T-helper 17 cell (primary cell): ENCODE measurements around the gene PIGX. TPM values are rescaled to one million over a fixed set of nuclear protein-coding genes. Genes with fewer than 3 reads are reported as not detected.
"Not testable (repeated sequence)": the region's sequence is repeated elsewhere in the genome, so short reads cannot be mapped to it uniquely, and the experiment has no call there.

ENCODE experiments used
- ATAC-seq: fragments of 150-1000 bp; cut with Tn5 transposase; 2 replicates; pipeline ENCODE4 v1.10.0; 2021; ENCODE audit warnings: mild to moderate bottlenecking, moderate library complexity
- DNase-seq, 3 donors: peaks; one replicate each; pipeline versions ENCODE4 v3.0.0 to v3.0.0-alpha.2; 2020 to 2021
- H3K9me3 ChIP-seq: one replicate; pipeline ENCODE4 v1.7.0; 2013; ENCODE audit warnings: low read length, mild to moderate bottlenecking; ENCODE audit not compliant: control insufficient read depth, poor library complexity, severe bottlenecking
- H3K27ac Mint-ChIP-seq: one replicate; pipeline ENCODE4 v1.8.0; 2022; ENCODE audit warnings: mild to moderate bottlenecking, moderate library complexity, mixed read lengths
- H3K27me3 Mint-ChIP-seq: one replicate; pipeline ENCODE4 v1.8.0; 2022; ENCODE audit warnings: mixed read lengths
- H3K36me3 Mint-ChIP-seq: one replicate; pipeline ENCODE4 v1.8.0; 2022; ENCODE audit warnings: low read depth, mixed read lengths
- H3K4me1 Mint-ChIP-seq: one replicate; pipeline ENCODE4 v1.8.0; 2022; ENCODE audit warnings: mild to moderate bottlenecking, mixed read lengths
- H3K4me3 Mint-ChIP-seq: one replicate; pipeline ENCODE4 v1.8.0; 2022; ENCODE audit warnings: mild to moderate bottlenecking, moderate library complexity, mixed read lengths
- total RNA-seq, 4 donors: library from RNA in 2 of 4; stranded (reverse) in 2 of 4; gene quantifications; one replicate each; pipeline ENCODE4 v1.2.3 and lab custom pipeline; 2022 to 2026

The PIGX gene
- total RNA-seq, 2 donors from 2014 or later: 18.0 to 19.7 TPM

- not testable (repeated sequence) for H3K36me3 Mint-ChIP-seq, ATAC-seq, H3K4me1 Mint-ChIP-seq, H3K27me3 Mint-ChIP-seq, H3K9me3 ChIP-seq, H3K27ac Mint-ChIP-seq, H3K4me3 Mint-ChIP-seq, DNase-seq
Measured at GRCh38 chr3:196717162-196717561, 5.0 kb downstream of the PIGX start.

DNA sequence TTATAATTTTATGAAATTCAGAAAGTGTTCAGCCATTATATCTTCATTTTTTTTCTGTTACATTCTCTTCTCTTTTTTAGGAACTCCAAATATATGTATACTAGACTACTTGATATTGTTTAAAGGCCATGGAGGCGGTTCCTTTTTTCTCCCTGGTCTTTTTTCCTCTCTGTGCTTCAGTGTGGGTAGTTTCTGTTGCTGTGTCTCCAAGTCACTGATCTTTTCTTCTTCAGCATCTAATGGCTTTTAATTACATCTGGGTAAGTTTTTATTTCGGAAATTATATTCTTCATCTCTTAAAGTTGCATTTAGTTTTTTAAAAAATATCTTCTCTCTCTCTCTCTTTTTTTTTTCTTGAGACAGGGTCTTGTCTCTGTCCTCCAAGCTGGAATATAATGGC is 8.9 kb downstream of the PIGX start:
- no peaks in the 10 kb centered on the region for H3K27me3 Mint-ChIP-seq
- no peaks in the 10 kb centered on the region for H3K9me3 ChIP-seq
- H3K4me1 Mint-ChIP-seq: peaks cover 6% of the 10 kb centered on the region
- H3K27ac Mint-ChIP-seq: no peak overlapping the region
- peaks cover 4% of the 10 kb centered on the region for H3K36me3 Mint-ChIP-seq
- ATAC-seq (no peak), DNase-seq (no peak)
- no peak overlapping the region for H3K4me3 Mint-ChIP-seq

DNA sequence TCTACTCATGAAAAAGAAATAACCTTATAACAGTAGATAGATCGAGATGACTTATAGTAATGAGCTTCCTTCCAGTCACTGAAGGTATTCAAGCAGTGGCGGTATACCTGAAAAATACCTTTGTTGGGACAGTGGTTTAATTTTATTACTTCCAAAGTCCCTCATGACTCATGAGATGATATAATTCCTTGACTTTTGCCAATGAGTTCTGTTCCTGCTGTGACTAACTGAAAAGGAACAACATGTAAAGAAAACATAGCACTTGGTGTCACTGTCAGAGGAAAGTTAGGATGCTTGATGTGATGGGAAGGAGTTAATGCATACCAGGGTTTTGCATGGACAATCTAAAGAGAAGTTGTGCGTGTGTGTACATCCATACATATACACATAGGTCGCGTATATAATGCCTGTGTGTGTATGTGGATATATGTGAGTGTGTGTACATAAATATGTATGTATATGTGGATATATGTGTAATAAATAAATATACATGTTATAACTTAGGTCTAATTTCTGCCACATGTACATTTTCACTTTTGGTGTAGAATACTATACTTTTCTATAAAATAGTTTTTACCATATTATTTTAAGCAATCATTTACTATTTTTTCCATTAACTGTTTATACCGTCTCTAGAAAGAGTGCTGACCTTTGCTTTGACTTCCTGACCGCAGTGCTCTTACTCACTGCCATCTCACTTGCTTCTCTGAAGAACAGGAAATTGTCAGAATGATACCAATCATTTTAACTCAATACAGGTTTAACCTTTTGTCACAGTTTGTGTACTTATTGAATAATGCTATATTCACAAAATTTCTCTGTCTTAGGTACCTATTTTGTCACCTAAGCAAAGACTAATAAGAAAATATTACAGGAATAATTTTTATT is 14.9 kb downstream of the PIGX start:
- Mint-ChIP-seq H3K36me3 (peaks cover 2% of the 10 kb centered on the region), H3K4me3 (no peak overlapping the region), H3K4me1 (peaks cover 11% of the 10 kb centered on the region), H3K27ac (peak overlapping the region; percentile 53), H3K27me3 (no peaks in the 10 kb centered on the region)
- peak; percentile 82 for ATAC-seq
- DNase-seq: no peak
- no peaks in the 10 kb centered on the region for H3K9me3 ChIP-seq

DNA sequence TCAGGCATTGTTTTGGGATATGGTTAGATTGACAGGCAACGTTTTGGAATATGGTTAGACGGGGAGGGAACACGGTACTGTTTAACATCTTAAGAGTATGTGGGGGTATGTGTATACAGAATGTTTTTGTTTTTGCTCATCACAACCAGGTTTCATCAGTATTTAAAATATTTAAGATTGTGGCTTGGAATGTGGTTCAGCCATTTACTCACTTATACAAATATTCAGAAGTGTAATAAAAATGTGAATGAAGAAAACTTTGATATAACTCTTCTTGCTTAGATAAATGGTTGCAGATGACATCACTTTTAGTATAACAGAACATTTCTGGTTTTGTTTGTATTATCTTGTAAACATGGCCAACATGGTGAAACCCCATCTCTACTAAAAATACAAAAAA is 23.6 kb downstream of the PIGX start:
- H3K4me3 Mint-ChIP-seq: no peak overlapping the region
- H3K36me3 Mint-ChIP-seq: peaks cover 3% of the 10 kb centered on the region
- DNase-seq (no peak), ATAC-seq (no peak)
- H3K27ac Mint-ChIP-seq: no peak overlapping the region
- H3K9me3 ChIP-seq: no peaks in the 10 kb centered on the region
- peaks cover 13% of the 10 kb centered on the region for H3K4me1 Mint-ChIP-seq
- H3K27me3 Mint-ChIP-seq: no peaks in the 10 kb centered on the region

DNA sequence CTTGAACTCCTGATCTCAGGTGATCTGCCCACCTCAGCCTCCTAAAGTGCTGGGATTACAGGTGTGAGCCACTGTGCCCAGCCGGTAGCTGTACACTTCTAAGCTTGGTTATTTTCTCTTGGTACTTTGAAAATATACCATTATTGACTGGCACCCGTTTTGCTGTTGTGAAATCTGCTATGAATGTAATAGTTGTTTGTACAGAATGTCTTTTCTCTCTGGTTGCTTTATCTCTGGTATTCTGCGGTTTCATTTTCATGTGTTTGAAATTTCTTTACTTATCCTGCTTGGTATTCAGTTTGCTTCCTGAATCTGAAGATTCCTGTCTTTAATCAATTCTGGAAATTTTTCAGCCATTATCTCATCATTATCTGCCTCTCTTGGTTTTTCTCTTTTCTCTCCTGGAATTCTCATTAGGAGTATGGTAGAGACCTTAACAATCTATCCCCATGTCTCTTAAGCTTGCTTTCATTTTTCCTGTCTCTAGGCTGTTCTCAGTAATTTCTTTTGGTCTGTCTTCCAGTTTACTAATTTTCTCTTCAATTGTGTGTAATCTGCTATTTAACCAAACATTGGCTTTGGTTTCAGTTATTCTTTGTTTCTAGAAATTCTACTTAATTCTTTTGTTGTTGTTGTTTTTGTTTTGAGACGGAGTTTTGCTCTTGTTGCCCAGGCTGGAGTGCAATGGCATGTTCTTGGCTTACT is 24.6 kb downstream of the PIGX start:
- Mint-ChIP-seq H3K27me3 (no peaks in the 10 kb centered on the region), H3K36me3 (peaks cover 3% of the 10 kb centered on the region), H3K4me3 (no peak overlapping the region), H3K27ac (peak overlapping the region; percentile 64), H3K4me1 (peaks cover 21% of the 10 kb centered on the region)
- DNase-seq (no peak), ATAC-seq (no peak)
- H3K9me3 ChIP-seq: no peaks in the 10 kb centered on the region

- Mint-ChIP-seq H3K27me3 (no peaks in the 10 kb centered on the region), H3K4me1 (peaks cover 21% of the 10 kb centered on the region), H3K27ac (peak overlapping the region; percentile 64), H3K36me3 (peaks cover 3% of the 10 kb centered on the region), H3K4me3 (no peak overlapping the region)
- H3K9me3 ChIP-seq: no peaks in the 10 kb centered on the region
- ATAC-seq: no peak
- DNase-seq: no peak
Measured at GRCh38 chr3:196737655-196738054, 25.5 kb downstream of the PIGX start.

DNA sequence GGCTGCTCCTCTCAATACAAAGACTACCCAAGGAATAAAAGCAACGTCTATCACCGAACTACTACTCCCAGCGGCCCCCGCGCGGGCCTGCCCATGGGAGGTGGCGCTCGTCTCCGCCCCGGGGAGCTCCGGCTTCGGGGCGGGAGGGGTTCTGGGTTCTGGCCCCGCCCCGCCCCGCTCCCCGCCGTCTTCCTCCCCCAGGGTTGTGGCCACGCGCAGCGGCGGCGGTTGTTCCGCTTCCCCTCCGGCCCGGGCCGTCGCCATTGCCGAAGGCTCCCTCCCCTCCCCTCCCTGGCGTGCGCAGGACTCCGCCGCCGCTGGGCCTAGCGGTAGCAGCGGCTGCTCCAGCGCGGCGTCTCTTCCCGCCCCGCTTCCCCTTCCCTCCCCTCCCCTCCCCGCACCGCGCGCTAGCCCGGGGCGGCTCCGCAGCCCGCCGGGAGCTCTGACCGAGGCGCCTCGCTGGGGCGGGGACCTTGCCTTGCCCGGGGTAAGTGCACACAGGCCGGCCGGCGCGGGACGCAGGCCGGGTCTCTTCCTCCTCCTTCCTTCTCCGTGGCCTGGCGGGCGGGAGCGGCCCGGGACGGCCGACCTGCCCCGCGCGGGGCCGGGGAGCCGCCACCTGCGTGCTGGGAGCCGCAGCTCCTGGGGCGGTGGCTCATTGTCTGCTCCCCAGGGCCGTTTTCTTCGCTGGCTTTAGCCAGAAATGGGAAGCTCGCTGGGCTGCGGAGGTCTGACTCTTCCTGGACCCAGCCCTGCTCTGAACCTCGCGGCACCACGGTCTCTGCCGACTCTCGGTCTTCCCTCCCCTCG is 27.7 kb downstream of the PIGX start, which contains the start of gene PAK2:
Gene PAK2 (plus strand): TSS at position 187 of the 810 bp plus-strand sequence. CDS start 42,790 bp downstream, outside the sequence.
- ATAC-seq (peak; percentile 89), DNase-seq (peak; percentile 87 to 93 (median 91))
- H3K36me3 Mint-ChIP-seq: peaks cover 3% of the 10 kb centered on the region
- peak within 1 kb of the TSS; percentile 99 for H3K27ac Mint-ChIP-seq
- no peaks in the 10 kb centered on the region for H3K9me3 ChIP-seq
- no peaks in the 10 kb centered on the region for H3K27me3 Mint-ChIP-seq
- H3K4me1 Mint-ChIP-seq: peaks cover 25% of the 10 kb centered on the region
- peak within 1 kb of the TSS; percentile 99 for H3K4me3 Mint-ChIP-seq

DNA sequence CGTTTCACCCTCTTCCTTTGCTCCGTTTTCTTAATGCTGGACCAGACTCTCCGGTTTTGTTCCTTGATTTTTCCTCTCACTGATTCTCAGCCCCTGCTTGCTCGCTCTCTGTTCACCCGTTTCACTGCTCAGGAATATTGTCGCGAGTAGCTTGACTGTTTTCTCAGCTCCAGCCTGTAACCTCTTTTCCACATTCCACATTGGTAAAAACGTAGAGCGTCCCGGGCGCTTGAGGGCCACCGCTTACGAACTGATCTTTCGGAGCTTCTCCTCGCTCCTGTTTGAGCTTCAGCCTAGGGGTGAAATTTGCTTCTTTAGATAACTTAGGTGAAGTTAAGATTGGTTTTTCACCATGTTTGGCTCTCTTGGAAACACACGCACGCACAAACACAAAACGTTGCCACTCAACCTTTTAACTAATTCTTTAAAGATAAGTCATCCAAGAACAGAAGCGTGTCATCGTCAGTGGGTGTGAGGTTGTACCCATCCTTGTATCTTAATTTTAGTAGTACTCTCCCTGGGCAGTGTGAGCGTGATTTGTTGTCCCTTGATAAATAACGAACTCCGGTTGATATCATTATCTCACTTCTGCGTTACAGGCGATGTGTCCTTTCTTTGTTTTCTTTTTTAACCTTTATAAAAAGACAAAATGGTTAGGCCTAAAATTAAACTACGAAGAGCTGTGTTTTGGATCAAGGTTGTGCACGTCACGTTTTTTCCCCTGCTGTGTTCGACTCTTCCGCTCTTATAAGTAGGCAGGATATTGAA is 28.5 kb downstream of the PIGX start:
- H3K4me3 Mint-ChIP-seq: peak overlapping the region; percentile 99
- peak in 1 of 3 donors; percentile 9 for DNase-seq
- peak overlapping the region; percentile 99 for H3K27ac Mint-ChIP-seq
- peak; percentile 46 for ATAC-seq
- peaks cover 25% of the 10 kb centered on the region for H3K4me1 Mint-ChIP-seq
- H3K36me3 Mint-ChIP-seq: peaks cover 3% of the 10 kb centered on the region
- H3K27me3 Mint-ChIP-seq: no peaks in the 10 kb centered on the region
- H3K9me3 ChIP-seq: no peaks in the 10 kb centered on the region

- H3K27ac Mint-ChIP-seq: peak overlapping the region; percentile 99
Measured at GRCh38 chr3:196741249-196741889, 29.2 kb downstream of the PIGX start.

DNA sequence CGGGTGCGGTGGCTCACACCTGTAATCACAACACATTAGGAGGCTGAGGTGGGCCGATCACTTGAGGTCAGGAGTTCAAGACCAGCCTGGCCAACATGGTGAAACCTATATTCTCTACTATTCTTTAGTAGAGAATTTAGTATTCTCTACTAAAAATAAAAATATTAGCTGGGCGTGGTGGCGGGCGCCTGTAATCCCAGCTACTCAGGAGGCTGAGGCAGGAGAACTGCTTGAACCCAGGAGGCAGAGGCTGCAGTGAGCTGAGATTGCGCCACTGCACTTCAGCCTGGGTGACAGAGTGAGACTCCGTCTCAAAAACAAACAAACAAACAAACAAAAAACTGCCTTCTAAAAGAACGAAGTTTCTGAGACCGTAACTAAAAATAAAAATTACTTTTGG is 31.4 kb downstream of the PIGX start:
- not testable (repeated sequence) for ATAC-seq, DNase-seq, H3K36me3 Mint-ChIP-seq, H3K27me3 Mint-ChIP-seq, H3K9me3 ChIP-seq
- H3K4me3 Mint-ChIP-seq: peak overlapping the region; percentile 73
- peak overlapping the region; percentile 99 for H3K27ac Mint-ChIP-seq
- H3K4me1 Mint-ChIP-seq: peaks cover 31% of the 10 kb centered on the region

More at GRCh38 chr3:196741249-196741889, 29.2 kb downstream of the PIGX start:
- H3K4me1 Mint-ChIP-seq: peaks cover 28% of the 10 kb centered on the region
- peaks cover 3% of the 10 kb centered on the region for H3K36me3 Mint-ChIP-seq
- peak overlapping the region; percentile 99 for H3K4me3 Mint-ChIP-seq
- H3K9me3 ChIP-seq: no peaks in the 10 kb centered on the region
- DNase-seq (no peak), ATAC-seq (no peak)
- H3K27me3 Mint-ChIP-seq: no peaks in the 10 kb centered on the region

DNA sequence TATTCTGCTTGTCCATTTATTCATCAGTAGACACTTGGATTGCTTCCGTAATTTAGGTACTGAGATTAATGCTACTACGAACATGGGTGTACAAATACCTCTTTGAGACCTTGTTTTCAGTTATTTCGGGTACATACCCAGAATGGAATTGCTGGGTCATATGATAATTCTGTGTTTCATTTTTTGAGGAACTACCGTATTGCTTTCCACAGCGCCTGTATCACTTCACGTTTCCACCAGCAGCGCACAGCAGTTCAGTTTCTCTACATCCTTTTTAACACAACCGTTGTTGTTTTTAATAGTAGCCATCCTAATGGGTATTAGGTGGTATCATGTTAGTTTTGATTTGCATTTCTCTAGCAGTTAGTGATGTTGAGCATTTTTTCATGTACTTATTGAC is 36.9 kb downstream of the PIGX start:
- Mint-ChIP-seq H3K27me3 (no peaks in the 10 kb centered on the region), H3K27ac (peak overlapping the region; percentile 0), H3K4me3 (no peak overlapping the region), H3K36me3 (peaks cover 8% of the 10 kb centered on the region), H3K4me1 (peaks cover 41% of the 10 kb centered on the region)
- DNase-seq (no peak), ATAC-seq (no peak)
- no peaks in the 10 kb centered on the region for H3K9me3 ChIP-seq

DNA sequence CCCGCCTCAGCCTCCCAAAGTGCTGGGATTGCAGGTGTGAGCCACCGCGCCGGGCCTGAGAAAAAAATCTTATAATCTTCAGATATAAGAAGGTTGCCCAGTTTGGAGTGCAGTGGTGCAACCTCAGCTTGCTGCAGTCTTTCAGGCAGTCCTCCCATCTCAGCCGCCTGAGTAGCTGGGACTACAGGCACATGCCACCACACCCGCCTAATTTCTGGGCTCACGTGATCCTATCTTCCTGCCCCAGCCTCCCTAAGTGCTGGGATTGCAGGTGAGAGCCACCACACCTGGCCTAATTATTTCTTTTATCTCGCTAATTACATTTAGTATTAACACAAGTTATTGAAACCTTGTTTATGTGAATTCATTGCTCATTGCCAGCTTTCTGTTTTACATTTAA is 41.0 kb downstream of the PIGX start:
- ATAC-seq (no peak), DNase-seq (no peak)
- H3K27me3 Mint-ChIP-seq: no peaks in the 10 kb centered on the region
- peaks cover 16% of the 10 kb centered on the region for H3K36me3 Mint-ChIP-seq
- H3K4me3 Mint-ChIP-seq: no peak overlapping the region
- peaks cover 47% of the 10 kb centered on the region for H3K4me1 Mint-ChIP-seq
- peaks cover 9% of the 10 kb centered on the region for H3K9me3 ChIP-seq
- H3K27ac Mint-ChIP-seq: peak overlapping the region; percentile 68
